Activated CD4-positive, alpha-beta T cell treated with anti-CD3 and anti-CD28 coated beads, Interleukin-2, amount 10 ng/mL, durations not matched to agents 24 days and 14 days (primary cell): ENCODE results near the gene CALY. TPM values are rescaled to one million over a fixed set of nuclear protein-coding genes. Genes with fewer than 3 reads are reported as not detected.
A peak's percentile ranks its signal among the peaks of the same experiment; 100 is the strongest.

Experiments
- DNase-seq: peaks from one replicate; pipeline ENCODE4 v3.0.0; 2022
- H3K27ac Mint-ChIP-seq: one replicate; pipeline ENCODE4 v1.8.0; 2022; ENCODE audit warnings: mild to moderate bottlenecking, mixed read lengths
- H3K27me3 Mint-ChIP-seq: one replicate; pipeline ENCODE4 v1.8.0; 2022; ENCODE audit warnings: mixed read lengths
- H3K36me3 Mint-ChIP-seq: one replicate; pipeline ENCODE4 v1.8.0; 2022; ENCODE audit warnings: low read depth, mild to moderate bottlenecking, mixed read lengths
- H3K4me1 Mint-ChIP-seq: one replicate; pipeline ENCODE4 v1.8.0; 2021; ENCODE audit warnings: mixed read lengths
- H3K4me3 Mint-ChIP-seq: one replicate; pipeline ENCODE4 v1.8.0; 2022; ENCODE audit warnings: mild to moderate bottlenecking, moderate library complexity, mixed read lengths
- H3K9me3 Mint-ChIP-seq: one replicate; pipeline ENCODE4 v1.8.0; 2021; ENCODE audit warnings: mixed read lengths
- intact Hi-C: fragments of 100-400 bp; cut with micrococcal nuclease; formaldehyde crosslinking; loops from one replicate; pipeline ENCODE4 v1.15.1; 2023
- total RNA-seq: library from RNA; stranded (reverse); gene quantifications from 2 replicates; pipeline ENCODE4 v1.2.3, GENCODE V29; 2022

CALY gene
- total RNA-seq, 1 donor from 2014 or later = not detected

GRCh38 chr10:133338080-133339071 lies 1.7 kb upstream of the CALY start:
- no peaks in the 10 kb centered on the region for H3K9me3 Mint-ChIP-seq
- peaks cover 7% of the 10 kb centered on the region for H3K4me1 Mint-ChIP-seq
- intact Hi-C loops = no loop called here
- H3K27me3 Mint-ChIP-seq = peaks cover 20% of the 10 kb centered on the region
- H3K36me3 Mint-ChIP-seq = no peaks in the 10 kb centered on the region
- DNase-seq = no peak
- no peak overlapping the region for H3K4me3 Mint-ChIP-seq
- no peak overlapping the region for H3K27ac Mint-ChIP-seq

DNA sequence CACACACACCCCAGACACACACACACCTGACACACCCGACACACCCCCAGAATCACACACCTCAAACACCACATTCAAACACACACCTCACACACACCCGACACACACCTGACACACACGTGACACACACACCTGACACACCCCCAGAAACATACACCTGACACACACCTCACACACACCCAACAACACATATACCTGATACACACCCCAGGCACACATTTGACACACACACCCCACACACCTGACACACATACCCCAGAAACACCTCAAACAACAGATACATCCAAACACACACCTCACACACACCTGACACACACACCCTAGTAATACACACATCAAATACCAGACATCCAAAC lies 652 bp upstream of the CALY start:
- no peak for DNase-seq
- intact Hi-C loops = no loop called here
- H3K4me3 Mint-ChIP-seq = no peak overlapping the region
- H3K27ac Mint-ChIP-seq = no peak overlapping the region
- peaks cover 5% of the 10 kb centered on the region for H3K4me1 Mint-ChIP-seq
- H3K27me3 Mint-ChIP-seq = peaks cover 25% of the 10 kb centered on the region
- no peaks in the 10 kb centered on the region for H3K36me3 Mint-ChIP-seq
- no peaks in the 10 kb centered on the region for H3K9me3 Mint-ChIP-seq

DNA sequence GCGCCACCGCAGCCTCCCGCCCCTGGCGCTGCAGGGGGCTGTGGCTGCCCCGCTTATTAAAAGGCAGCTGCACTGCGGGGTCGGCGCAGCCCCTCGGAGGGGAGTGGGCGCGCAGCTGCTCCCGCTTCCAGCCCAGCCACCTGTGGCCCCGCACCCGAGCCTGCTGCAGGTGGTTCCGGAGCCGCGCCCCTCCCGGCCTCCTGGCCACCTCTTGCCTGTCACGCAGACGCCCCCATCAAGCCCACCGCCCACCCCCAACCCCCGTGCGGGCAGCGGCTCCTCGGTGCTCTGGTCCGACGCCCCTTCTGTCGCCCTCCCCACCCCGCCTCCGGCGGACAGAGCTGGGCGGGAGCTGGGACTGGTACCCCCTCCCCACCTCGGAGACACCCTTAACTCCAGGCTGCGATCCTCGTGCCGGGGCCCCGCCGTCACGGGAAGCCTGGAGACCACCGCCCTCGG lies 549 bp downstream of the CALY start:
- Mint-ChIP-seq H3K4me3 (no peak overlapping the region), H3K36me3 (no peaks in the 10 kb centered on the region), H3K27me3 (peaks cover 30% of the 10 kb centered on the region), H3K27ac (no peak overlapping the region), H3K4me1 (peaks cover 5% of the 10 kb centered on the region), H3K9me3 (no peaks in the 10 kb centered on the region)
- no peak for DNase-seq
- intact Hi-C loops = no loop called here

DNA sequence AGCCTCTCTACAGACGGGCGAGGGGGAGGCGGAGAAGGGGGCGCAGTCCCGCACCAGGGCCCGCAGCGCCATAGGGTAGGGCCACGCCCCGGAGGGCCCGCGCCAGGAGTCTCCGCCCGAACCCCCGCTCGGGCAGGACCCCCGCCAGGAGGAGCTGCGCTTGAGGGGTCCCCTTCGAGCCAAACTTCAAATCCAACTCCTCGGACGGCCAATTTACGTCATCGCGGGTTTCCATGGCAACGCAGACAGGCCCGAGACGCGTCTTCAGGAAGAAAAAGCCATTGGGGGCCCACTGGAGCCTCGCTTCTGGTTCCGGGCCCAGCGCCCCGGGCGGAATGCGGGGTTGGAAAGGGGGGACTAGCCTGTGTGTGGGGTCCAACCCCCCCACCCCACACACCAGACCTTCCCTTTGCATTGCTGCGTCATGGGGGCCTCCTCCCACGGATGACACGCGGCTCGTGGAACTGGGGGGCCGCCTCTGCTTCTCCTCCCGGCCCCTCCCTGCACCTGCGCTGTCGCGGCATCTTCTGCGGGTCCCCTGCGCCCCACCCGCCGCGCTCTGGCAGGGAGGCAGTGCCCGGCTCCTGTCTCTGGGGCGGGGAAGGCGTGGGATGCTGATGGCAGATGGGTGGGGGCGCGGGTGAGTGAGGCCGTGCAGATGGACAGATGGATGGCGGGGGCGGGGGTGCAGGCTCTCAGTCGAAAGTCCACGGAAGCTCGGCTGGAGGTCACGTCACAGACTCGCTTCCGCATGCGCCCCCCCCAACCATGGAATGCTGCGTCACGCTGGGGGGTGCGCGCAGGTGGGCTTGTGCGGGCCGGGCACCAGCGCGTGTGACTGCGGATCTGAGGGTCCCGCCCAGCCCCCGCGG lies 1.2 kb downstream of the CALY start:
- Mint-ChIP-seq H3K4me3 (peak overlapping the region; percentile 63), H3K4me1 (peaks cover 5% of the 10 kb centered on the region), H3K27me3 (peaks cover 35% of the 10 kb centered on the region), H3K9me3 (no peaks in the 10 kb centered on the region), H3K27ac (no peak overlapping the region), H3K36me3 (no peaks in the 10 kb centered on the region)
- DNase-seq = peak; percentile 93
- intact Hi-C loops = no loop called here

- no peaks in the 10 kb centered on the region for H3K36me3 Mint-ChIP-seq
Observed at GRCh38 chr10:133334503-133335245, 2.0 kb downstream of the CALY start.

GRCh38 chr10:133332936-133333699 lies 3.6 kb downstream of the CALY start:
- intact Hi-C loops = no loop called here
- H3K9me3 Mint-ChIP-seq = no peaks in the 10 kb centered on the region
- H3K36me3 Mint-ChIP-seq = no peaks in the 10 kb centered on the region
- H3K4me1 Mint-ChIP-seq = peaks cover 9% of the 10 kb centered on the region
- no peak overlapping the region for H3K27ac Mint-ChIP-seq
- H3K4me3 Mint-ChIP-seq = no peak overlapping the region
- H3K27me3 Mint-ChIP-seq = peaks cover 50% of the 10 kb centered on the region
- DNase-seq = no peak

More at GRCh38 chr10:133334503-133335245, 2.0 kb downstream of the CALY start:
- Mint-ChIP-seq H3K4me3 (peak overlapping the region; percentile 83), H3K9me3 (no peaks in the 10 kb centered on the region), H3K27me3 (peaks cover 38% of the 10 kb centered on the region), H3K27ac (peak overlapping the region; percentile 56), H3K4me1 (peaks cover 7% of the 10 kb centered on the region)
- no peak for DNase-seq
- intact Hi-C loops = no loop called here

DNA sequence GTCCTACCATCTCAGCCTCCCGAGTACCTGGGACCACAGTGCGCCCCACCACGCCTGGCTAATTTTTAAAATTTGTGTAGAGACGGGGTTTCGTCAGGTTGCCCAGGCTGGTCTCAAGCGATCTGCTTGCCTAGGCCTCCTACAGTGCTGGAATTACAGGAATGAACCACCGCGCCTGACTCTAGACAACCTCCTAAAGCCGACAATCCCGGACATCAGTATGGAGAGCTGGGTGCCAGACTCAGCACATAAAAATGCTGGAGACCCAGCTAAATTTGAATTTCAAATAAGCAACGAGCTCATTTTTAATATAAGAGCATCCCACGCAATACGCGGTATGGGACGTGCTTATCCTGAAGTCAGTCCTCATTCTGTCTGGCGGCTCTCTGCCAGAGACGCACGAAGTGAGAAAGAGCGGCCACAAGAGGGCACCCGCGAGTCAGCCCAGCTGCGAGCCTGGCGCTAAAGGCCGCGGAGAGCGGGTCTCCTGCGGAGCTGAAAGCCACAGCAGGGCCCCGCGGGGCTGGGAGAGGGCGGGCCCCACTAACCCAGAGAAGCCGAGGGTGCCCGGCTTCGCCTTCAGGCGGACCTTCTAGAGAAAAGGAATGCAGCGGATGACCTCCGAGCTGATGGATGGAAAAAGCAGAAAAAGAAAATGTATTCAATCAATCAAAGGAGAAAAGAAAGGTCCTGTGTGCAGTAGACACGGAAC lies 7.0 kb downstream of the CALY start:
- Mint-ChIP-seq H3K27ac (no peak overlapping the region), H3K4me1 (peaks cover 9% of the 10 kb centered on the region), H3K27me3 (peaks cover 66% of the 10 kb centered on the region), H3K36me3 (no peaks in the 10 kb centered on the region), H3K4me3 (peak overlapping the region; percentile 64), H3K9me3 (no peaks in the 10 kb centered on the region)
- intact Hi-C loops = loop anchor here (2.0 to 5.0 kb wide), 2 partner anchors 63 to 191 kb away; partner anchors contain the start of gene MTG1
- peak; percentile 96 for DNase-seq

DNA sequence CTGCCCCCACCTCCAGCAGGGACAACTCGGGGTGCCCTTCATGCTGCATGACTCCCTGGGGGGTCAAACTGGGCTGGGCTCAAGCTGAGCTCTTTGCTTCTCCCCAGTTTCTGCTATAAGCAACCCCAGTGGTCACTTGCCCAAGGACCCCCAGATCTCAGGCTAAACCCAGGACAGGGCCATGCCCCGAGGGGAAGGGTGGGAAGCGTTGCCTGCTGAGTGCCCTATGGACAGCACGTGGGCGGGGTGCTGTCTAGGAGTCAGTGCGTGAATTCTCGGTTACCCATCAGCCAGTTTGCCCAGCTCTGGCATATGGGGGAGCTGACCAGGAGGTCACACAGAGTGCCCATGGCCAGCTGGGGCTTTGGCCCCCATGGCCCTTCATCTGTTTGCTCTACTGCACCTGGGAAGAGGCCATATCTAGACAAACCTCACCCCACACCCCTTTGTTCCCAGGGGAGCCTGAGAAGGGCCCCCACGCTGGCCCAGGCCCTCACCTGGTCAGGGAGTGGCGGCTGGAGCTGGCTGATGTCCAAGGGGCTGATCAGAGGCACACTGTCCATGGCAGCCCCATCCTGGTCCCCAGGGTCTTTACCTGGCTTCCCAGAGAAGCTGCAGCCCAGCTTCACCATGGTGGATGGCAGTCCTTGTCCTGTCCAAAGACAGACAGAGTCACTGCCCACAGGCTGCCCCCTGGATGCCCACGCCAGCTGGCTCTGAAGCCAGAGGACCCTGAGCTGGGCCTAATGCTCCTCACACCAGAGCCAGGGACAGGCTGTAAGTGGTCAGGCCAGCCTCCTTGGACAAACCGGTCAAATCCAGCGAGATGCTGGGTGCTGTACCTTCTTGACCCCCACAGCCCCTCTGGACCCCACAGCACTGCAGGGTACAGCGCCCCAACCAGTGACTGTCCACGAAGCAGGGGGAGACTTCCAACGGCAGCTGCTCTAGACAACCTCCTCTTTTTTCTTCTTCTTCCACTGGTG lies 8.0 kb downstream of the CALY start:
- Mint-ChIP-seq H3K4me3 (no peak overlapping the region), H3K36me3 (no peaks in the 10 kb centered on the region), H3K27ac (no peak overlapping the region), H3K27me3 (peaks cover 62% of the 10 kb centered on the region), H3K9me3 (no peaks in the 10 kb centered on the region), H3K4me1 (peaks cover 7% of the 10 kb centered on the region)
- intact Hi-C loops = loop anchor here (2.0 to 5.0 kb wide), 2 partner anchors 64 to 192 kb away; partner anchors contain the start of gene MTG1
- DNase-seq = no peak

GRCh38 chr10:133327651-133328357 lies 8.9 kb downstream of the CALY start:
- Mint-ChIP-seq H3K4me3 (no peak overlapping the region), H3K27me3 (peaks cover 56% of the 10 kb centered on the region), H3K36me3 (no peaks in the 10 kb centered on the region), H3K9me3 (no peaks in the 10 kb centered on the region), H3K4me1 (peaks cover 7% of the 10 kb centered on the region), H3K27ac (no peak overlapping the region)
- intact Hi-C loops = loop anchor here (2.0 to 5.0 kb wide), 2 partner anchors 64 to 193 kb away; partner anchors contain the start of gene MTG1
- no peak for DNase-seq

- no peak for DNase-seq
Observed at GRCh38 chr10:133326745-133327650, 9.7 kb downstream of the CALY start.

More at GRCh38 chr10:133326745-133327650, 9.7 kb downstream of the CALY start:
- Mint-ChIP-seq H3K4me1 (peaks cover 7% of the 10 kb centered on the region), H3K9me3 (no peaks in the 10 kb centered on the region), H3K4me3 (no peak overlapping the region), H3K27me3 (peaks cover 48% of the 10 kb centered on the region), H3K27ac (no peak overlapping the region), H3K36me3 (no peaks in the 10 kb centered on the region)
- intact Hi-C loops = loop anchor here (5.0 kb wide), 1 partner anchor 65 kb away; the partner anchor contains the start of gene MTG1
